GM21381 (cell line): ENCODE results near the gene NDUFC2.
"Not testable (repeated sequence)": the region's sequence is repeated elsewhere in the genome, so short reads cannot be mapped to it uniquely, and the experiment has no call there.

ENCODE experiments used
- ATAC-seq: cut with Tn5 transposase; IDR thresholded peaks from one replicate; pipeline ENCODE4 v1.9.1; 2021; ENCODE audit warnings: mild to moderate bottlenecking, moderate library complexity; ENCODE audit not compliant: unreplicated experiment

Gene NDUFC2

DNA sequence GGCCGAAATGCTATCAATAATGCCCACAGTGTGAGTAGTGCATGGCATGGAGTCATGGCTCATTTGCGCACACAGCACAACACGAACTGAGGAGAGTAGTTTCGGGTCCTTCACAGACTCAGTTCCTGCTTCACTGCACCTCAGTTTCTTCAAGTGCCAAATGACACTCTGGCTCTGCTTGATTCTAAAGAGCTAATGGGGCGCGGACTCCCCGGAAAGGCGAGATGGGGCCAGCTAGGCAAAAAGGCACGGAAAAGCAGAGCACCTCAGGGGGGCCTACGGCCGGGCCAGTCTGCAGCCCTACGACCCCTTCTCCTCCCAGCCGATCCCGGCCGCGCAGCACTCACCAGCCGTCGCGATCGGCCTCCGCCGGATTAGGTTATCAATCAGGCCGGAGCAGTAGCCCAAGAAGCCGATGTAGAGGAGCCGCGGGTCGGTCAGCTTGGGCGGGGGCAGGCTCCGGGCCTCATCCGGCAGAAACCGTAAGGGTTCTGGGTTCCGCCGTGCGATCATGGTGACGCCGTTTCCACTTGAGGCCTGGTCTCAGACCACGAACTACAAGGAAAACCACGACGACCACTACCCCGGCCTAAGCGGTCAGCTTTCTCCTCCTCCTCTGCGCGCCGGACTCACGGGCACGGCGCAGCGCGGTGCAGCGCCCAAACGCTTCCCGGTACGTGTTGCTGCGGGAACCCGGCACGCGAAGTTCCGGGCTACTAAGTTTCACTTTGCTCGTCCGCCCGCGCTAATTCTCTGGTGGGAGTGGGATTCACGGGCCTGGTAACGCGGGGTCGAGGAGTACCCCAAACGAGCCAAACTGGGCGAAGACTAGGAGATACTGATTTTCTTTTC lies at the start of gene NDUFC2:
Gene NDUFC2 (minus strand): TSS at position 631 of the 852 bp plus-strand sequence. CDS start 118 bp downstream, at position 513.
- ATAC-seq = peak; percentile 84

DNA sequence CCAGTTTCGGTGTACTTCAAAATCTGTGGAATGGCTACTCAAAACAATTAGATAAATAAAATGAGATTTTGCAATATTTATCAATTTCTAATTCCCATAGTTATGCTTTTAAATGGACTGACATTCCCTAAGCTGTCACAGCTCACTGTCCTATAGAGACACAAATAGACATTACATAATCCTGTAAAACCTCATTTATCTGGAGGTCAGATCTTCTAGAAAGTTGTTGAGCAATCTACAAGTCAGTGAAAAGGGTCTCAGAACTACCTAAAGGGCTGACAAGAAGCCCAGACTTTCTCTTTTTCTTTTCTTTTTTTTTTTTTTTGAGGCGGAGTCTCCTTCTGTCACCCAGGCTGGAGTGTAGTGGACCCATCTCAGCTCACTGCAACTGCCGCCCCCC lies 47.7 kb upstream of the NDUFC2 start:
- ATAC-seq = no peak

DNA sequence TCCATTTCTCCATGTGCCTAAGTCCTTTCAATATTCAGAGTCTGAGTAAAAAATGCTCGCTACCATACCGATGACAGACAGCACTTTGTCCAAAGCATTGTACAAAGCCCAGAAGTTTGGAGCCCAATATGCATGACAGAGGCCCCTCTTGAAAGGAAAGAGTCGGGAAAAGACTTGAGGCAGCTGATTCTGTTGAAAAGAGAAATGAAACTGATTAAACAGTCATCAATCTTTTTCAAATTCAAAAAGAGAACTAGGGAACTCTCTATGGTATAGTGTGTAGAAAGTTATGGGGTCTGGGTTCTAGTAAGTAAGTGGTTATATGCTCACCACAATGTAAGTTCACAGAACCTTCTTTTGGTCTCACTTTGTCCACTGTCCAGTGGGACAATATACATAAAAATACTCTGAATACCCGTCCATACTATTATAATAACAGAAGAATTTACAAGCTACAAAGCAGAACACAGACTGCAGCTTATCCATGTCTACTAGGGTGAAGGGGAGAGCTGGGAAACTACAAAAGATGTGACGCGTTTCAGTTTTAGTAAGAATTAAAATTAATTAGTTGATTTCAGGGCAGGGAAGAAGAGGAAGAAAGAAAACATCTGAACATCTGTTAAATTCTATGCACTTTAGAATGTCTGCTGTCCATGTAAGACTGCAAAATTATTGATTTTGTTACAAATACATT lies 33.1 kb upstream of the NDUFC2 start:
- ATAC-seq = peak; percentile 80

DNA sequence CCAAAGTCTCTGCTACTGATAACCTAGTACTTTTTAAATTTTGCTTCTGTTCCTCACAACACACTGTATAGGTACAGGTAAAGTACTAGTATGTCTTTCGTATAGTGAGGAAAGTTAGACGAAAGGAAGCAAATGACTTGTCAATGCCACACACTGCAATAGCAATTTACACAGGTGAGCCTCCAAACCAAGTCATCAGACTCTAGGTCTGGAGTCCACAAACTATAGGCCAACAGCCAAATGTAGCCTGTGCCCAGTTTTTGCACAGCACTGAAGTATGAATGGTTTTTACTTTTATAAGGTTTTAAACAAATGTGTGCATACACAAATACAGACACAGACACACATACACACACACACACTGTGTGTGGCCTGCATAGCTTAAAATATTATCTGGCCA lies 31.6 kb upstream of the NDUFC2 start:
- no peak for ATAC-seq

DNA sequence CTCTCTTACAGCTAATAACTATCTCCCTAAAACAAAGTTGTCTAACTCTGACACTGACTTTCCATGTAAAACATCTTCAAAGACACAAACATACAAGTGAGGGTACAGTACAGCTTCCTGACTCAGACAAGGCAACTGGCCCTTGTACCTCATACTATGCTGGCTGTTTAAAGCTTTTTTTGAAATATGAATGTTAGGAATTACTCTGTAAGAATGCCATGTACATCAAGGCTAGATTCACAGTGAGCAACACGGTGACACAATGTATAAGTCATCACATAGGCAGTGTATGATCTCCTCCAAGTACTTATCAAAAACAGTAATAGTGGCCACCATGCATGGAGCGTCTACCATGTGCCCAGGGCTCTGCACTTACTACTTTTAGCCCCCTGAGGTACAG lies 31.2 kb upstream of the NDUFC2 start:
- no peak for ATAC-seq

DNA sequence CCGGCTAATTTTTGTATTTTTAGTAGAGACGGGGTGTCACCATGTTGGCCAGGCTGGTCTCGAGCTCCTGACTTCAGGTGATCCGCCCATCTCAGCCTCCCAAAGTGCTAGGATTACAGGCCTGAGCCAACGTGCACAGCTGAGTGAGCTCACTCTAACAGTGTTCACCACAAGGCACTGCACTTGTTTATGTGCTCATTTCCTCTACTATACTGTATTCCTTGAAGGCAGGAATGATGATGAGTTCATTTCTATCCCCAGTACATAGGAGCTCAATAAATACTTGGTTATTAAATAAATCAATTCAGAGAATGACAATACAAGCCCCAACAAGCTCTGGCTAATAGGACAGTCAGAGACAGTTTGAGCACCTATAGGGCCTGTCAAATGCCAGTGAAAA lies 30.7 kb upstream of the NDUFC2 start:
- ATAC-seq = no peak

DNA sequence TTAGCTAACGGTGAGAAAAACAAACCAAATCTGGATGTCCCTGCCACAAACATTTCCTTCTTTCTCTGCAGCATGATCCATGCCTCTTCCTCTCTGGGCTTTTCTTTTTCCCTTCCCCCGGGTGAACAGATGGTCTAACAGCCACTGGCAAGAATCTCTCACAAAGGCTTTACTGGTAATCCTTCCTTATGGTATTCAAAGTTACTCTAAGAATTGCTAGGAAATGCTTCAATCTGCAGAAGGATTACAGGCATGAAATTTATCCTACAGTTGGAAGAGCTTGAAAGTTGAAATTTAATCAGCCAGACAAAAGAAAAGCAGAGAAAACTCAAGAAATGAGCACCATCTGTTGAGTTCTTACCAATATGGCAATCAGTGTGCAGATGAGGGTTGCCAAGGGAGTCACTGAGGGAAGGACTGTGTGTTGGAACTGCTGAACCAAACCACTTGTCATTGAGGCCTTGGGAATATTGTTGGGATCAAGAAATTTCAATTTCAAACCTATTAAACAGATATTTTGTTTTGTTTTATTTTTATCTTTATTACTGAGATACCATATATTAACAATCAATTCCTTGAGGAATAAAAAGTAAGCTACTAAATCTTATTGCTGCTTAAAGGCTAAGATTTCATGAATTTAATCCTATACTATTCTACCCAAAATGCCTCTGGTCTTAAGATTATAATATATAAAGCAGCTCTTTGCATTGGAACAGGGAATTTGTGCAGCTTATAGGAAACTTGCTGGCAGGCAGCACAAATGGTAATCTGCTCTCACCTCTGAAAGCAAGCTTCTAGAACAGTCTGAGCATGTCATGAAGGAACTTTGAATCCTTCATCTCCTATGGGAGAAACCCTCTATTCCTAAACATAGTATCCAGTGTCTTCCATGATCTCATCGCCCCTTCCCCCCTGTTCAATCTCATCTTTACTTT lies 29.7 kb upstream of the NDUFC2 start:
- no peak for ATAC-seq

DNA sequence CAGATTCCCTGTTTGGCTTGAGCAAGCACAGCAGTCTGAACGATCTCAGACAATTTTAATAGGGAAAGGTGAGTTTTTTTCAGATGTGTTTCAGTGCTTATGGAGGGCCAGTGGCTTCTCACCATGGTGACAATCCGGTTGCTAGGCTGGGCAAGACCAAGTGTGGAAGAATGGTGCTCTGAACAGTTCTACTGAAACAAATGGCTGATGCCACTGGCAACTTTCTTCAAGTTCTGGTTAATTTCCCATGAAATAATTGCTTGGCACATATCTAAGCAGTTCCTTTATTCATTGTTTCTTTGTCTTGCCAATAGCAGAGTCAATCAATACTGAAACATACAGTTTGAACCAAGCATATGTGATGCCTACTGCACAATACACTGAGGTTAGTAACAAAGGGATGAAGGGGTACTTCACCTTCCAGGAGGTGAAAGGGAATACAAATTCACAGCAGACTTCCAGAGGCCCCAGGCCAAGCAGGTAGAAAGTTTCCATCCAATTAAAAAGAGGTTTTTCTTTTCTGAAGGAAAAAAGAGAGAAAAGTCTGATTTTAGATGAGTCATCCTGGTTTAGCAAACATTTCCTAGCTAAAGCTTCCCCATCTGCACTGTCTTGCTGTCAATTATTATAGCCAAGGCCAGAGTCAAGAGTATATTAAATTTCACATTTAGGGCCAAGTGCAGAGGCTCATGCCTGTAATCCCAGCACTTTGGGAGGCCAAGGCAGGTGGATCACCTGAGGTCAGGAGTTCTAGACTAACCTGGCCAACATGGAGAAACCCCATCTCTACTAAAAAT lies 21.2 kb upstream of the NDUFC2 start:
- no peak for ATAC-seq

DNA sequence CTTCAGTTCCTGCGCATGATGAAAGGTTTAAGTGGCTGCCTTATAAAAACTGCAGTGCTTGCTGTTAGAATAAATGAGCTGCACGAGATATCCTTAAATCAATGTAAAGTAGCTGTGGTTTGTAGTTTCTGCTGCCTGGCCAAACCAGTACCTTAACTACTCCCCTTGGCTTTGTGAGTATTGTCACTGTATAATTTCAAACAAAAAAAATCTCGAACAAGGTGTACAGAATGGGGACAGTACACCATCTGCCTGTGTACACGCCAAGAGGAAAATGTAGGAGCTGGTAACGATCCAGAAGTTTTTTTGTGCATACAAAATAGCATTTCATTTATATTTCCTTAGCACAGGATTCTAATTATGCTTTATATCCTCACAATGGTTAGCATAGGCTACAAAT lies 20.6 kb upstream of the NDUFC2 start:
- ATAC-seq = no peak

DNA sequence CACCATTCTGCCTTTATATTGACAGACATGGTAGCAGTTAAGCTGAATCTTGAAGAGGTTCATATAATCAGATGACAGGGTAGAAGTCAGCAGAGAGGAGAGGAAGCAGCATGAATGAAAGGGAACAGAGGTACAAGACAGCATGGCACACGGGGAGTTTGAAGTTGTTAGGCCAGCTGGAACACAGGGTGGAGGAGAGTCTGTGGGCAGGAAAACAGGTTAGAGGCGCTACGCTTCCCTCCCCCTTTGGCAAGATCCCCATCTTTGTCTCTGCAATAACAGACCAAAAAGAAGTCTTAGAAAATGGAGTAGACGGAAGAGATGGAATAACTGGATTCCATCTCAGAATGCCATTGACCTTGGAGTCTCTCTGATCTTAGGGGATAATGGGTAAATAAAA lies 20.0 kb upstream of the NDUFC2 start:
- ATAC-seq = no peak

DNA sequence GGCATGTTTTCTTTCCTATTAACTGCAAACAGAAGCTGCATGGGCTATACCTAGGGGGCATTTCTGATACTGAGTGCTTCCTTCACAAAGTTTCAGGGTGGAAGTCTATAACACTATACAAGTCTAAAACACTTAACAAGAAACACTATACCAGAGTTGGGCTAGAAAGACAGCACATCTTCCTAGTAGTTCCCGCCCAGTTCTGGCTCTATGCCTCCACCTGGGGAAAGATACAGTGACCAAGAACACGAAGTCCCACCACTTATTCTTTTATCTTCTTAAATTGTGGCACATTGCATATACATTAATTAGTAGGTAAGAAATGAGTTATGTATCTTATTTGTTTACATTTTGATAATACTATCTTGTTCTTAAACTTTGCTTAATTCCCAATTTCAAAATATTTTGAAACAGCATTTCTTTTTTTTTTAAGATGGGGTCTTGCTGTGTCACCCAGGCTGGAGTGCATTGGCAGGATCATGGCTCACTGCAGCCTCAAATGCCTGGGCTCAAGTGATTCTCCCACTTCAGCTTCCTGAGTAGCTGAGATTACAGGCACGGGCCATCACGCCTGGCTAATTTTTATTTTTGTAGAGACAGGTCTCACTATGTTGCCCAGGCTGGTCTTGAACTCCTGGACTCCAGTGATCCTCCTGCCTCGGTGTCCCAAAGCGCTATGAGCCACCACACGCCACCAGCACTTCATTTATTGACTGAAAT lies 18.2 kb upstream of the NDUFC2 start:
- no peak for ATAC-seq

DNA sequence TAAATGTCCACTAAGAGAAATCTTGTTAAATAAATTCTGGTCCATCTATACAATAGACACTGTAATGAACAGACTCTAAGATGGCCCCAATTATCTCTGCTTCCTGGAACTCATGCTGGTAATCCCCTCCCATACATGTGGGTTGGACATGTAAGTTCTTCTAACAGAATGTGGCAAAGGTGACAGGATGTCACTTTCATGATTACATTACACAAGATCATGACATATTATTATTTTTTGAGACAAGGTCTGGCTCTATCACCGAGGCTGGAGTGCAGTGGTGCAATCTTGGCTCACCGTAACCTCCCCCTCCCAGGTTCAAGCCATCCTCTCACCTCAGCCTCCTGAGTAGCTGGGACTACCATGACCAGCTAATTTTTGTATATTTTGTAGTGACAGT lies 14.6 kb upstream of the NDUFC2 start:
- ATAC-seq = no peak

DNA sequence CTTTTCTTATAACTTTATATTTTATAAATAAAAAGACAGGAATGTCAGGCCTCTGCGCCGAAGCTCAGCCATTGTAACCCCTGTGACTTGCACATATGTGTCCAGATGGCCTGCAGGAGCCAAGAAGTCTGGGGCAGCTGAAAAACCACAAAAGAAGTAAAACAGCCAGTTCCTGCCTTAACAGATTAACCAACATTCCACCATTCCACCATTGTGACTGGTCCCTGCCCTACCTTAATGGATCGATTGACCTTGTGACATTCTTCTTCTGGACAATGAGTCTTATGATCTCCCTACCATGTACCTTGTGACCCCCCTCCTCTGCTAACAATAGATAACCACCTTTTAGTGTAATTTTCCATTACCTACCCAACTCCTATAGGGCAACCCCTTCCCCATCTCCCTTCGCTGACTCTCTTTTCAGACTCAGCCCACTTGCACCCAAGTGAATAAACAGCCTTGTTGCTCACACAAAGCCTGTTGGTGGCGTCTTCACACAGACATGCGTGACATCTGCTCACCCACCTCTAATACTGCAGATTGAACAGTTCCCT lies 6.9 kb upstream of the NDUFC2 start:
- ATAC-seq = not testable (repeated sequence)

DNA sequence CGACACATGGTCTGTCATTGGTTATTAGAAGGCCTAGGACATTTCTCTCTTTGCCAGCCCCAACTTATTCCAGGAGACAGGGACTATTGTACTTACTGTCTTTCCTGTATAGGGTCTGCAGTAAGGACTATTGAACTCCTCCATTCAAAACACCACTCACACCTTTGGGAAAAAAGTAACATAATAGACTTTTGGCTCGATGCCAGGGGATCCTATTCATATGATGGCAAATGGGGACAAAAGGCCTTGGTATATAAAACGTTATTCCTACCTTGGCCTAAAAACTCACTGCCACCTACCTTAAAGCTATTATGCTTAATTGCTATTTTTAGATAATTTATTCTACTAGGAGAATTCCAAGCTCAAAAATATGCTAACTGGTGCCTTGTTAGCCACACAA lies 6.3 kb upstream of the NDUFC2 start:
- ATAC-seq = no peak

DNA sequence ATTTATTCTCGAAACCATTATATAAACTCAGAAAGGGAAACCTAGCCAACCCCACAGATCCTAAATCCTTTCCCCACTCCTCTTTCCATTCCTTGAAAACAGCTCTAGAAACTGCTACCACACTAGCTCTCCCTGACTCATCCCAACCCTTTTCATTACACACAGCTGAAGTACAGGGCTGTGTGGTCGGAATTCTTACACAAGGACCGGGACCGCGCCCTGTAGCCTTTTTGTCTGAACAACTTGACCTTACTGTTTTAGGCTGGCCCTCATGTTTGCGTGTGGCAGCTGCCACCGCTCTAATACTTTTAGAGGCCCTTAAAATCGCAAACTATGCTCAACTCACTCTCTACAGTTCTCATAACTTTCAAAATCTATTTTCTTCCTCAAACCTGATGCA lies 4.8 kb upstream of the NDUFC2 start:
- ATAC-seq = not testable (repeated sequence)

DNA sequence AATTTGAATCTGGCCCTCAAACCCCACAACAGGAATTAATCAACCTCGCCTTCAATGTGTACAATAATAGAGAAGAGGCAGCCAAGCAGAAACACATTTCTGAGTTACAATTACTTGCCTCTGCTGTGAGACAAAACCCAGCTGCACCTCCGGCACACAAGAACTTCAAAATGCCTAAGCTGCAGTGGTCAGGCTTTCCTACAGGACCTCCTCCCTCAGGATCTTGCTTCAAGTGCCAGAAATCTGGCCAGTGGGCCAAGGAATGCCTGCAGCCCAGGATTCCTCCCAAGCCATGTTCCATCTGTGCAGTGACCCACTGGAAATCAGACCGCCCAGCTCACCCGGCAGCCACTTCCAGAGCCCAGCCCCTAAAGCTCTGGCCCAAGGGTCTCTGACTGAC lies 3.4 kb upstream of the NDUFC2 start:
- no peak for ATAC-seq

DNA sequence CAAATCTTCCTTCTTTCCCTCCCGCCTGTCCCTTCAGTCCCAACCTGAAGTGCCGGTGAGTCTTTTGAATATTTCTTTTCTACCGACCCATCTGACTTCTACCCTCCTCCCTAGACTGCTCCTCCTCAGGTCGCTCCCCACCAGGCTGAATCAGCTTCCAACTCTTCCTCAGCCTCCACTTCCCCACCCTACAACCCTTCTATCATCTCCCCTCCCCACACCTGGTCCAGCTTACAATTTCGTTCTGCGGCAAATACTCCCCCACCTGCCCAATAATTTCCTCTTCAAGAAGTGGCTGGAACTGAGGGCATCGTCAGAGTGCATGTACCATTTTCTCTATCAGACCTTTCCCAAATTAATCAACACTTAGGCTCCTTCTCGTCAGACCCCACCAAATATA lies 2.5 kb upstream of the NDUFC2 start:
- ATAC-seq = no peak

DNA sequence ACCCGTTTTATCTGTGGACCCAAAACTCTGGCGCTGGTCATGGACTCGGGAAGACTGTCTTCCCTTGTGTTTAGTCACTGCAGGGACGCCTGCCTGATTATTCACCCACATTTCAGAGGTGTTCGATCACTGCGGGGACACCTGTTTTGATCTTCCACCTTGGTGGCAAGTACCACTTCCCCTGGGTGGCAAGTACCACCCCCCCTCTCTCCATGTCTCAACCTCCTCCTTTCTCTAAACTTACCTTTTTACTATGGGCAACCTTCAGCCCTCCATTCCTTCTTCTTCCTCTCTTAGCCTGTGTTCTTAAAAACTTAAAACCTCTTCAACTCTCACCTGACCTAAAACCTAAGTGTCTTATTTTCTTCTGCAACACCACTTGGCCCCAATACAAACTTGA lies 1.9 kb upstream of the NDUFC2 start:
- ATAC-seq = no peak

DNA sequence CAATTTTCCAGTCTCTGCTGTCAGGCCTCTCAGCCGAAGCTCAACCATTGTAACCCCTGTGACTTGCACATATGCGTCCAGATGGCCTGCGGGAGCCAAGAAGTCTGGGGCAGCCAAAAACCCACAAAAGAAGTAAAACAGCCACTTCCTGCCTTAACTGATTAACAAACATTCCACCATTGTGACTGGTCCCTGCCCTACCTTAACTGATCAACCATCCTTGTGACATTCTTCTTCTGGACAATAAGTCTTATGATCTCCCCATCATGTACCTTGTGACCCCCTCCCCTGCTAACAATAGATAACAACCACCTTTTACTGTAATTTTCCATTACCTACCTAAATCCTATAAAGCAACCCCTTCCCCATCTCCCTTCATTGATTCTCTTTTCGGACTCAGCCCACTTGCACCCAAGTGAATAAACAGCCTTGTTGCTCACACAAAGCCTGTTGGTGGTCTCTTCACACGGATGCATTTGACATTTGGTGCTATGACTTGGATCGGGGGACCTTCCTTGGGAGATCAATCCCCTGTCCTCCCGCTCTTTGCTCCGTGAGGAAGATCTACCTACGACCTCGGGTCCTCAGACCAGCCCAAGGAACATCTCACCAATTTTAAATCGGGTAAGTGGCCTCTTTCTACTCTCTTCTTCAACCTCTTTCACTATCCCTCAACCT lies 1.3 kb upstream of the NDUFC2 start:
- no peak for ATAC-seq
